ENCODE measurements around the gene ASPSCR1. TPM values are rescaled to one million over a fixed set of nuclear protein-coding genes. Genes with fewer than 3 reads are reported as not detected.

ASPSCR1 gene, protein sequence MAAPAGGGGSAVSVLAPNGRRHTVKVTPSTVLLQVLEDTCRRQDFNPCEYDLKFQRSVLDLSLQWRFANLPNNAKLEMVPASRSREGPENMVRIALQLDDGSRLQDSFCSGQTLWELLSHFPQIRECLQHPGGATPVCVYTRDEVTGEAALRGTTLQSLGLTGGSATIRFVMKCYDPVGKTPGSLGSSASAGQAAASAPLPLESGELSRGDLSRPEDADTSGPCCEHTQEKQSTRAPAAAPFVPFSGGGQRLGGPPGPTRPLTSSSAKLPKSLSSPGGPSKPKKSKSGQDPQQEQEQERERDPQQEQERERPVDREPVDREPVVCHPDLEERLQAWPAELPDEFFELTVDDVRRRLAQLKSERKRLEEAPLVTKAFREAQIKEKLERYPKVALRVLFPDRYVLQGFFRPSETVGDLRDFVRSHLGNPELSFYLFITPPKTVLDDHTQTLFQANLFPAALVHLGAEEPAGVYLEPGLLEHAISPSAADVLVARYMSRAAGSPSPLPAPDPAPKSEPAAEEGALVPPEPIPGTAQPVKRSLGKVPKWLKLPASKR
- 31.5 and 35.6 TPM in 2 replicates for total RNA-seq (ENCODE audit: low replicate concordance)
- long read RNA-seq, partial matches to known transcripts, result 1 of 3 reads
- long read RNA-seq, other reads (novel, unspliced or antisense), result 2 of 3 reads

- no peak for TF ChIP-seq CTCF (conservative IDR thresholded peaks at IDR 0.05)
- Mint-ChIP-seq H3K4me3 (peak within 1 kb of the TSS; percentile 95), H3K4me1 (ENCODE audit: unreplicated experiment) (no peaks in the 10 kb centered on the region), H3K9me3 (no peaks in the 10 kb centered on the region), H3K36me3 (peaks cover 3% of the 10 kb centered on the region), H3K27ac (peak within 1 kb of the TSS; percentile 94), H3K27me3 (no peaks in the 10 kb centered on the region)
- DNase-seq (ENCODE audit: extremely low spot score, unreplicated experiment), result peak; percentile 95
These were observed at the start of gene ASPSCR1 for GRCh38 chr17:81977211-81977808. Gene ASPSCR1, plus strand, starts transcription at chr17:81977629. Its CDS starts 18 bp downstream, at chr17:81977647.

- DNase-seq (ENCODE audit: extremely low spot score, unreplicated experiment), result peak; percentile 97
- Mint-ChIP-seq H3K27me3 (no peaks in the 10 kb centered on the region), H3K9me3 (no peaks in the 10 kb centered on the region), H3K27ac (peak within 1 kb of the TSS; percentile 97), H3K4me1 (ENCODE audit: unreplicated experiment) (peaks cover 18% of the 10 kb centered on the region), H3K36me3 (no peaks in the 10 kb centered on the region), H3K4me3 (peak within 1 kb of the TSS; percentile 88)
- TF ChIP-seq CTCF (conservative IDR thresholded peaks at IDR 0.05), result peak; percentile 59
These were observed 49.5 kb upstream of the ASPSCR1 start, which contains the start of gene MAFG for GRCh38 chr17:81927653-81928543. Gene MAFG, minus strand, starts transcription at chr17:81927735. Its CDS starts 4,550 bp downstream, at chr17:81923185.

DNA sequence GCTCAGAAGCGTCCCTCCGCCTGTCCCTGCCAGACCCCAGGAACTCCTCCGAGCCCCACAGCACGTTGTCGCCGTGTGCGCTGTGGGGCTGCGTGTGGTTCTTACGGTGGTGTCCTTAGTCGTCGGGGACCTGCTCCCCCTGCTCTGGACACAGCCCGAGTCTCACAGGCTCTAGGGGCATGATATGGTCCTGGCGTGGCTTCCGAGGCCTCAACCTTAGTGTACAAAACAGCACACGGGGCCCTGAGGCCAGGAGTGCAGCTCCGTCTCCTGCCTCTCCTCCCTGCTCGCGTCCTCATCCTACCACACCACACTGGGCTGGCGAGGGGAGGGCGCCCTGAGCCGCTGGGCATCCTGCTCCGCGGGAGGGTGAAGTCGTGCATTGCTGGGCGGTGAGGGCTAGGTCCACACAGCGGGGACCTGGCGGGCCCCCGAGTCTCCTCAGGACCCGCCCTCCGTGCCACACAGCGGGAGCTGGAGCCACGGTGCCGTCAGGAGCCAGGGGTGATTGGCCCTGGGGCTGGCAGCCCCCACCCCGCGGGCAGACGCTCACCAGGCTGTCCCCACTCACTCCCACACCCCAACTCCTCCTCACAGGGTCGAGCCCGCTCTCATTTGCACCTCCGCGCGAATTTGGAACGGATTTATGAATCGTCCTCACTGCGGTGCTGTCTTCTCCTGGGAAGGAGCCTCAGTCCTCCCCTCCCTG lies 48.7 kb upstream of the ASPSCR1 start:
- Mint-ChIP-seq H3K36me3 (no peaks in the 10 kb centered on the region), H3K4me3 (peak overlapping the region; percentile 79), H3K27ac (peak overlapping the region; percentile 39), H3K4me1 (ENCODE audit: unreplicated experiment) (peaks cover 14% of the 10 kb centered on the region), H3K9me3 (no peaks in the 10 kb centered on the region), H3K27me3 (no peaks in the 10 kb centered on the region)
- TF ChIP-seq CTCF (conservative IDR thresholded peaks at IDR 0.05), result no peak
- DNase-seq (ENCODE audit: extremely low spot score, unreplicated experiment), result no peak

- DNase-seq (ENCODE audit: extremely low spot score, unreplicated experiment), result no peak
- H3K27me3 Mint-ChIP-seq, result no peaks in the 10 kb centered on the region
- peaks cover 9% of the 10 kb centered on the region for H3K4me1 Mint-ChIP-seq (ENCODE audit: unreplicated experiment)
- no peak for TF ChIP-seq CTCF (conservative IDR thresholded peaks at IDR 0.05)
- H3K36me3 Mint-ChIP-seq, result no peaks in the 10 kb centered on the region
- H3K9me3 Mint-ChIP-seq, result no peaks in the 10 kb centered on the region
- H3K4me3 Mint-ChIP-seq, result peak overlapping the region; percentile 75
- peak overlapping the region; percentile 39 for H3K27ac Mint-ChIP-seq
These were observed 47.9 kb upstream of the ASPSCR1 start for GRCh38 chr17:81929253-81930141.

Data from type B pancreatic cell (in vitro differentiated cells).